OCI-LY1 (cell line): ENCODE measurements around the gene NXNL1.

Experiments used
- H2AFZ ChIP-seq: fragments of 200-600 bp; sonication (generic), shearing (Covaris generic); 2 replicates; pipeline ENCODE4 v1.6.0; 2014; ENCODE audit warnings: antibody characterized with exemption, mild to moderate bottlenecking, low read length
- H3F3A ChIP-seq: fragments of 200-600 bp; sonication (generic), shearing (Covaris generic); 2 replicates; pipeline ENCODE4 v1.6.0; 2014; ENCODE audit warnings: mild to moderate bottlenecking, antibody characterized with exemption, low read length, moderate library complexity; ENCODE audit not compliant: insufficient read depth
- H3K27ac ChIP-seq: fragments of 200-600 bp; sonication (generic); 2 replicates; pipeline ENCODE4 v1.5.1; 2014; ENCODE audit warnings: low read length, mixed run types, mild to moderate bottlenecking, low read depth; ENCODE audit not compliant: poor library complexity, severe bottlenecking
- H3K27me3 ChIP-seq: fragments of 200-600 bp; sonication (generic); 2 replicates; pipeline ENCODE4 v1.6.0; 2014; ENCODE audit warnings: antibody characterized with exemption, mild to moderate bottlenecking, low read length, moderate library complexity; ENCODE audit not compliant: insufficient read depth
- H3K36me3 ChIP-seq: fragments of 200-600 bp; sonication (generic); 2 replicates; pipeline ENCODE4 v1.6.1; 2014; ENCODE audit warnings: mild to moderate bottlenecking, antibody characterized with exemption, low read length, moderate library complexity, mixed read lengths; ENCODE audit not compliant: insufficient read depth
- H3K4me1 ChIP-seq: fragments of 200-600 bp; sonication (generic); 2 replicates; pipeline ENCODE4 v1.5.1; 2014; ENCODE audit warnings: mild to moderate bottlenecking, low read length, moderate library complexity; ENCODE audit not compliant: insufficient read depth, severe bottlenecking
- H3K4me2 ChIP-seq: fragments of 200-600 bp; sonication (generic), shearing (Covaris generic); 2 replicates; pipeline ENCODE4 v1.6.1; 2014; ENCODE audit warnings: low read length
- H3K4me3 ChIP-seq: fragments of 200-600 bp; sonication (generic); 2 replicates; pipeline ENCODE4 v1.5.1; 2014; ENCODE audit warnings: low read length, low read depth, mild to moderate bottlenecking, mixed read lengths; ENCODE audit not compliant: poor library complexity, severe bottlenecking
- H3K79me2 ChIP-seq: fragments of 200-600 bp; shearing (Covaris generic); 2 replicates; pipeline ENCODE4 v1.6.1; 2016; ENCODE audit warnings: mixed run types, low read length, mixed read lengths; ENCODE audit not compliant: insufficient read depth
- H3K9ac ChIP-seq: fragments of 200-600 bp; sonication (generic), shearing (Covaris generic); 2 replicates; pipeline ENCODE4 v1.6.1; 2014; ENCODE audit warnings: mild to moderate bottlenecking, low read length, mixed read lengths
- H3K9me2 ChIP-seq: fragments of 200-600 bp; sonication (generic), shearing (Covaris generic); 2 replicates; pipeline ENCODE4 v1.6.1; 2014; ENCODE audit warnings: low read depth, mild to moderate bottlenecking, low read length, mixed read lengths
- H3K9me3 ChIP-seq: fragments of 200-600 bp; shearing (Covaris generic); 2 replicates; pipeline ENCODE4 v1.6.1; 2014; ENCODE audit warnings: low read length, mixed read lengths
- H4K20me1 ChIP-seq: fragments of 200-600 bp; sonication (generic), shearing (Covaris generic); 2 replicates; pipeline ENCODE4 v1.6.0; 2016; ENCODE audit warnings: mild to moderate bottlenecking, low read length; ENCODE audit not compliant: insufficient read depth
- CTCF ChIP-seq: fragments of 200-600 bp; sonication (generic), shearing (Covaris generic); IDR thresholded peaks from 2 replicates; pipeline ENCODE4 v1.5.1; 2017; ENCODE audit warnings: mild to moderate bottlenecking, antibody characterized with exemption, low read length, moderate library complexity, mixed read lengths
- EZH2 ChIP-seq: fragments of 200-600 bp; sonication (generic), shearing (Covaris generic); IDR thresholded peaks from 2 replicates; pipeline ENCODE4 v1.8.0; 2017; ENCODE audit warnings: borderline replicate concordance, mixed run types, mild to moderate bottlenecking, antibody characterized with exemption, low read length, moderate library complexity, mixed read lengths

The NXNL1 gene

GRCh38 chr19:17505223-17505622 is 44.5 kb upstream of the NXNL1 start:
- Histone ChIP-seq H3K36me3 (no peaks in the 10 kb centered on the region; the same call in 1 of the 2 replicates), H3K4me2 (no peak overlapping the region), H4K20me1 (no peaks in the 10 kb centered on the region), H3K27ac (no peak overlapping the region), H3K4me3 (no peak overlapping the region), H3K9me3 (peaks cover 9% of the 10 kb centered on the region), H2AFZ (no peak overlapping the region), H3K9ac (no peak overlapping the region), H3K79me2 (no peaks in the 10 kb centered on the region), H3K9me2 (no peaks in the 10 kb centered on the region), H3K4me1 (peaks cover under 1% of the 10 kb centered on the region), H3F3A (no peaks in the 10 kb centered on the region), H3K27me3 (no peaks in the 10 kb centered on the region)
- TF ChIP-seq CTCF (no peak), EZH2 (no peak)

GRCh38 chr19:17504456-17504855 is 43.7 kb upstream of the NXNL1 start:
- Histone ChIP-seq H3K9me2 (no peaks in the 10 kb centered on the region), H3K9me3 (0 out of 2 replicates have a peak, but pooled peaks cover 3% of the 10 kb centered on the region), H3K79me2 (no peaks in the 10 kb centered on the region), H3F3A (no peaks in the 10 kb centered on the region), H4K20me1 (no peaks in the 10 kb centered on the region), H3K27me3 (no peaks in the 10 kb centered on the region), H3K4me2 (no peak overlapping the region), H2AFZ (no peak overlapping the region), H3K36me3 (no peaks in the 10 kb centered on the region; the same call in 1 of the 2 replicates), H3K4me1 (no peaks in the 10 kb centered on the region), H3K27ac (no peak overlapping the region), H3K9ac (no peak overlapping the region), H3K4me3 (no peak overlapping the region)
- TF ChIP-seq EZH2 (no peak), CTCF (no peak)

GRCh38 chr19:17504030-17504429 is 43.3 kb upstream of the NXNL1 start:
- H3K36me3 ChIP-seq = no peaks in the 10 kb centered on the region; the same call in 1 of the 2 replicates
- H3K9ac ChIP-seq = no peak overlapping the region
- no peaks in the 10 kb centered on the region for H3F3A ChIP-seq
- H3K79me2 ChIP-seq = no peaks in the 10 kb centered on the region
- no peaks in the 10 kb centered on the region for H3K27me3 ChIP-seq
- H3K4me1 ChIP-seq = no peaks in the 10 kb centered on the region
- no peak for TF ChIP-seq CTCF
- no peak for TF ChIP-seq EZH2
- H3K9me3 ChIP-seq = 0 out of 2 replicates have a peak, but pooled peaks cover 3% of the 10 kb centered on the region
- no peaks in the 10 kb centered on the region for H4K20me1 ChIP-seq
- no peak overlapping the region for H2AFZ ChIP-seq
- H3K4me2 ChIP-seq = no peak overlapping the region
- no peak overlapping the region for H3K27ac ChIP-seq
- H3K4me3 ChIP-seq = no peak overlapping the region
- H3K9me2 ChIP-seq = no peaks in the 10 kb centered on the region
